ENCODE data around the gene PPP2R5C. TPM values are rescaled to one million over a fixed set of nuclear protein-coding genes. Genes with fewer than 3 reads are reported as not detected.

The PPP2R5C gene
- total and polyA plus RNA-seq, 8 donors = 103 to 176 (median 112) TPM

- Histone ChIP-seq H3K4me3 (no peak overlapping the region), H3K27ac (peak overlapping the region in 1 of 2 donors; percentile 95), H3K36me3 (no peaks in the 10 kb centered on the region), H3K9me3 (no peaks in the 10 kb centered on the region), H3K27me3 (no peaks in the 10 kb centered on the region), H3K4me1 (peaks cover 20 to 67% of the 10 kb centered on the region in 2 donors)
- ATAC-seq = no peak
- intact Hi-C loops (cut with DNase I) = no loop called here
- TF ChIP-seq CTCF (IDR thresholded peaks at IDR 0.05) = no peak
- no peak for DNase-seq
Measured at GRCh38 chr14:101826351-101826750, 64.8 kb downstream of the PPP2R5C start.

GRCh38 chr14:101827286-101827685 is 65.8 kb downstream of the PPP2R5C start:
- DNase-seq = no peak
- Histone ChIP-seq H3K36me3 (no peaks in the 10 kb centered on the region), H3K4me3 (no peak overlapping the region), H3K4me1 (peaks cover 20 to 64% of the 10 kb centered on the region in 2 donors), H3K27me3 (no peaks in the 10 kb centered on the region), H3K27ac (peak overlapping the region in 1 of 2 donors; percentile 95), H3K9me3 (no peaks in the 10 kb centered on the region)
- TF ChIP-seq CTCF (IDR thresholded peaks at IDR 0.05) = no peak
- intact Hi-C loops (cut with DNase I) = no loop called here
- no peak for ATAC-seq

- H3K36me3 ChIP-seq = no peaks in the 10 kb centered on the region
- H3K27ac ChIP-seq = no peak overlapping the region
- ATAC-seq (peak; percentile 9), DNase-seq (peak in 1 of 4 donors; percentile 41)
- no peak for TF ChIP-seq CTCF (IDR thresholded peaks at IDR 0.05)
- no peak overlapping the region for H3K4me3 ChIP-seq
- H3K9me3 ChIP-seq = no peaks in the 10 kb centered on the region
- peaks cover 20 to 57% of the 10 kb centered on the region in 2 donors for H3K4me1 ChIP-seq
- H3K27me3 ChIP-seq = no peaks in the 10 kb centered on the region
- intact Hi-C loops (cut with DNase I) = no loop called here
Measured at GRCh38 chr14:101828046-101828445, 66.5 kb downstream of the PPP2R5C start.

- Histone ChIP-seq H3K9me3 (no peaks in the 10 kb centered on the region), H3K27me3 (no peaks in the 10 kb centered on the region), H3K4me1 (peaks cover 13 to 47% of the 10 kb centered on the region in 2 donors), H3K4me3 (no peak overlapping the region), H3K27ac (no peak overlapping the region), H3K36me3 (no peaks in the 10 kb centered on the region)
- ATAC-seq (peak; percentile 36), DNase-seq (no peak)
- no peak for TF ChIP-seq CTCF (IDR thresholded peaks at IDR 0.05)
- intact Hi-C loops (cut with DNase I) = no loop called here
Measured at GRCh38 chr14:101830271-101830670, 68.8 kb downstream of the PPP2R5C start.

- Histone ChIP-seq H3K9me3 (no peaks in the 10 kb centered on the region), H3K27me3 (no peaks in the 10 kb centered on the region), H3K4me3 (no peak overlapping the region), H3K4me1 (peaks cover 12 to 38% of the 10 kb centered on the region in 2 donors), H3K36me3 (no peaks in the 10 kb centered on the region), H3K27ac (no peak overlapping the region)
- TF ChIP-seq CTCF (IDR thresholded peaks at IDR 0.05) = no peak
- intact Hi-C loops (cut with DNase I) = no loop called here
- ATAC-seq = no peak
- DNase-seq = no peak
Measured at GRCh38 chr14:101833045-101833444, 71.5 kb downstream of the PPP2R5C start.

Measured in left lung (tissue), 10 donors.